Activated CD8-positive, alpha-beta T cell treated with anti-CD3 and anti-CD28 coated beads, Interleukin-2, amount 10 ng/mL, durations not matched to agents 7 days and 5 days (primary cell): ENCODE data around the gene SKAP1. TPM values are rescaled to one million over a fixed set of nuclear protein-coding genes. Genes with fewer than 3 reads are reported as not detected.
A peak's percentile ranks its signal among the peaks of the same experiment; 100 is the strongest.
"Not testable (repeated sequence)": the region's sequence is repeated elsewhere in the genome, so short reads cannot be mapped to it uniquely, and the experiment has no call there.

Experiments
- ATAC-seq: fragments of 150-1000 bp; cut with Tn5 transposase; one replicate; pipeline ENCODE4 v1.10.0; 2021; ENCODE audit warnings: moderate library complexity
- CTCF ChIA-PET: fragments of 350-600 bp; sonication (Branson Sonifier 250); formaldehyde crosslinking; loops from one replicate; lab custom pipeline; 2021; ENCODE audit warnings: antibody characterized with exemption; lab: Charles Lee
- POLR2A ChIA-PET: fragments of 350-600 bp; sonication (Branson Sonifier 250); formaldehyde crosslinking; loops from one replicate; lab custom pipeline; 2021; ENCODE audit warnings: antibody characterized with exemption; lab: Charles Lee
- DNase-seq: peaks from one replicate; pipeline ENCODE4 v3.0.0-alpha.2; 2020
- H3K27ac Mint-ChIP-seq: one replicate; pipeline ENCODE4 v1.8.0; 2021; ENCODE audit warnings: mild to moderate bottlenecking, mixed read lengths
- H3K27me3 Mint-ChIP-seq: one replicate; pipeline ENCODE4 v1.8.0; 2021; ENCODE audit warnings: low read depth, mixed read lengths
- H3K36me3 Mint-ChIP-seq: one replicate; pipeline ENCODE4 v1.8.0; 2021; ENCODE audit warnings: low read depth, mixed read lengths
- H3K4me1 Mint-ChIP-seq: one replicate; pipeline ENCODE4 v1.8.0; 2021; ENCODE audit warnings: low read depth, mixed read lengths
- H3K4me3 Mint-ChIP-seq: one replicate; pipeline ENCODE4 v1.8.0; 2021; ENCODE audit warnings: mild to moderate bottlenecking, mixed read lengths
- H3K9me3 Mint-ChIP-seq: one replicate; pipeline ENCODE4 v1.8.0; 2022; ENCODE audit warnings: mixed read lengths; ENCODE audit not compliant: insufficient read depth
- total RNA-seq, 2 experiments: library from RNA; stranded (reverse); gene quantifications; one replicate each; pipeline ENCODE4 v1.2.3, GENCODE V29; 2021

Gene SKAP1
- total RNA-seq, 2 experiments from 2014 or later, result 93.8 to 94.1 TPM

DNA sequence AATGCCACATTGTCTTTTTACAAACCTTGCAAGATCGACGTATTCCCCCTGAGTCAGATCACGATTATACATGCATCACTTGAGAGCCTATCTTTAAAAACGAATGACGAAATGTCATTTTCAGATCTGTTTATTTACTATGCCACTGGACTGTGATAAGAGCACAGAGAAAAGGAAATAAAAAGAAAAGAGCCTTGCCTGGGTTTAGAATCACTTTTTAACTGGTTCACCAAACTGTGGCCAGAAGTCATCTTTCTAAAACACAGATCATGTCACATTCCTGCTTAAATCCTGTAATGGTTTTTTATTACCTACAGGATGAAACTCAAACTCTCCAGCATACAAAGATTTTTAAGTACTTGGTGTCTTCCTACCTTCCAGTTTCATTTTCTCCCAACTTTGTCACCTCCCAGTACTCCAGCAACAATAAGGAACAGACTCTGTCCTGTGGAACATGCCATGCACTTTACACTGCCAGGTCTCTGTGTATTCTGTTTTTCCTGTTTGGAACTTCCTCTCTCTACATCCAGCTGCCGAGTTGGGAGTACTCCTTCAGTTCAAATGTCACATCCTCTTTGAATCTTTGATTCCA is 231.0 kb downstream of the SKAP1 start:
- Mint-ChIP-seq H3K4me1 (peaks cover 40% of the 10 kb centered on the region), H3K27ac (peak overlapping the region; percentile 9), H3K9me3 (no peaks in the 10 kb centered on the region), H3K27me3 (no peaks in the 10 kb centered on the region), H3K4me3 (no peak overlapping the region), H3K36me3 (peaks cover 35% of the 10 kb centered on the region)
- ATAC-seq, result no peak
- POLR2A ChIA-PET, result no interaction called here
- CTCF ChIA-PET, result no interaction called here
- no peak for DNase-seq

DNA sequence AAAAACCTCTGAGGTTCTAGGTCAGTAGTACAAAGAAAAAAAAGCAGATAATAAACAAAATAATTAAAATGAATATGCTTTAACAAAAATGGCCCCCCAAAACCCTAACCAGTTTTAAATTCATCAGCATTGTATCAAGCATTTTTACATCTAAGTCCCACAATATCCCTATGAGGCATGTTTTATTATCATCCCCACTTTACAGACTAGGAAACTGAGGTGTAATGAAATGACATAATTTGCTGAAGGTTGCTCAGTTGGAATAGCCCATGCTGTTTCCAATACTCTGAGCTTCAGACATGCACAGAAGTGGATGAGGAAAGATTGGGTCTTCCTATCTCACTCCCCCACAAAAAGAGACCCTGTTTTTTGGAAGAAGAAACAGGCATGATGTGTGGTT is 234.1 kb downstream of the SKAP1 start:
- Mint-ChIP-seq H3K4me1 (peaks cover 67% of the 10 kb centered on the region), H3K9me3 (no peaks in the 10 kb centered on the region), H3K27me3 (no peaks in the 10 kb centered on the region), H3K4me3 (no peak overlapping the region), H3K27ac (no peak overlapping the region), H3K36me3 (peaks cover 55% of the 10 kb centered on the region)
- ChIA-PET CTCF (interaction anchor here (1.7 kb wide), 1 partner anchor 32 kb away, joined by 4 read pairs; no protein-coding TSS in a partner anchor), POLR2A (no interaction called here)
- no peak for ATAC-seq
- DNase-seq, result no peak

DNA sequence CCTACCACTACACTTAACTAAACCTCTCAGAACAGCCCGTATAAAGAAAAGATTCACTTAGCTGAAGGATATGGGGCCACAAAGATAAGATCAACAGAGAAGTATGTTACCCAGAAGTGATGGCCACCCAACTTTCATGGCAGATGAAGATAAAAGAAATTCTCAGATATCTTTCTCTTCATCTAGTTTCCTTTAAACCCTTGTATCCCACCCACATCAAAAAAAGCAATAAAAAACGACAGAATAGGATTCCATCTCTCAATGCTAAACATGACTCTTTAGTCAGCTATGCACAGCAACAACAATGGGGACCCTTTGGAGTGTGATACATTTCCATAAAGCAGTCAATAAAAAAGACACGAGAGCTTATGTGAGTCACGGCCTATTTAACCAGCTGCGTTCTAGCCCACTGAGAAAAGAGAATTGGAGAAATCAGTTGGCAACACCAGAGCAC is 235.9 kb downstream of the SKAP1 start:
- peaks cover 54% of the 10 kb centered on the region for H3K36me3 Mint-ChIP-seq
- ChIA-PET POLR2A (no interaction called here), CTCF (interaction anchor here (0.6 to 2.5 kb wide), 9 partner anchors 11 to 419 kb away, joined by 3 to 8 read pairs (median 4); no protein-coding TSS in a partner anchor)
- peak overlapping the region; percentile 35 for H3K4me3 Mint-ChIP-seq
- H3K9me3 Mint-ChIP-seq, result no peaks in the 10 kb centered on the region
- H3K27me3 Mint-ChIP-seq, result no peaks in the 10 kb centered on the region
- ATAC-seq (peak; percentile 88), DNase-seq (peak; percentile 40)
- H3K27ac Mint-ChIP-seq, result peak overlapping the region; percentile 83
- H3K4me1 Mint-ChIP-seq, result peaks cover 60% of the 10 kb centered on the region

DNA sequence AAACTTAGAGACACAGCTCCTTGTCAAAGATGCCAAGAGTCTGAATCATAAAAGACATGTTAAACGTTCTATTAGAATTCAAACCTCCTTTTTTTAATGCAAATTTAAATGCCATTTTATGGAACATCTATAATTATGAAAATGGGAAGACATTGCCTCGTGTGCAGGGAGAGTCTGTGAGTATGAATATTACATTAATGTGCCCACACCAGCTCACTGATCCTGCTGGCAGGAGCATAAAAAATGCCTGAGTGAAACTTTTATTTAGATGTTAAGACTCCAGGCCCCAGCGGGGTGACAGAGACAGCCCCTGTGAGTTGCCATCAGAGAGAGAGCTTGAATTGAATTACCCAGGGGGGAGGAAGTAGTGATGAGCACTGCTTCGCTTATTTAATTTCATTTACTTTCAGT is 237.7 kb downstream of the SKAP1 start:
- H3K27ac Mint-ChIP-seq, result peak overlapping the region; percentile 21
- ChIA-PET POLR2A (interaction anchor here (0.6 to 1.0 kb wide), 2 partner anchors 25 to 180 kb away, joined by 3 to 4 read pairs; no protein-coding TSS in a partner anchor), CTCF (interaction anchor here (0.9 to 1.7 kb wide), 5 partner anchors 10 to 692 kb away, joined by 3 to 6 read pairs (median 3); no protein-coding TSS in a partner anchor)
- no peaks in the 10 kb centered on the region for H3K9me3 Mint-ChIP-seq
- no peaks in the 10 kb centered on the region for H3K27me3 Mint-ChIP-seq
- H3K36me3 Mint-ChIP-seq, result peaks cover 56% of the 10 kb centered on the region
- ATAC-seq (peak; percentile 22), DNase-seq (peak; percentile 35)
- peak overlapping the region; percentile 0 for H3K4me3 Mint-ChIP-seq
- peaks cover 50% of the 10 kb centered on the region for H3K4me1 Mint-ChIP-seq

DNA sequence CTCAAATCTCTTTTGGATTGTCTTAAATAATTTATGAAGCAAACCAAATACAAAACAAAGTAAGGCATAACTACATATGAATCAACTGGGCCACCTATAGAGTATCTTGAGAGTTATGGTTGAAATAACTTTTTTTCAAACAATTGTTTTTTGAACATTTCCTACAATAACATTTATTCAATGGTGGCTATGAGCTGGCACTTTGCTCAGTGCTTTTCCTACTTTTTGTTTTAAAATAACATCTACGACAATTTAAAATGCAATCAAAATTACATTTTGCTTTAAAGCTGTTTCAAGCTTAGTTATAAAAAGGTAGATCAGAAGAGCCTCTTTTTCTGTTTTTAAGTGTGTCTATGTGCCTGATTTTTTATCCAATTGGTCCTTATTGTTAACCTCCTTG is 238.7 kb downstream of the SKAP1 start:
- H3K27ac Mint-ChIP-seq, result no peak overlapping the region
- ChIA-PET CTCF (interaction anchor here (0.9 kb wide), 1 partner anchor 28 kb away, joined by 3 read pairs; no protein-coding TSS in a partner anchor), POLR2A (no interaction called here)
- H3K27me3 Mint-ChIP-seq, result no peaks in the 10 kb centered on the region
- ATAC-seq, result no peak
- peaks cover 47% of the 10 kb centered on the region for H3K4me1 Mint-ChIP-seq
- no peaks in the 10 kb centered on the region for H3K9me3 Mint-ChIP-seq
- no peak for DNase-seq
- peaks cover 56% of the 10 kb centered on the region for H3K36me3 Mint-ChIP-seq
- H3K4me3 Mint-ChIP-seq, result no peak overlapping the region

DNA sequence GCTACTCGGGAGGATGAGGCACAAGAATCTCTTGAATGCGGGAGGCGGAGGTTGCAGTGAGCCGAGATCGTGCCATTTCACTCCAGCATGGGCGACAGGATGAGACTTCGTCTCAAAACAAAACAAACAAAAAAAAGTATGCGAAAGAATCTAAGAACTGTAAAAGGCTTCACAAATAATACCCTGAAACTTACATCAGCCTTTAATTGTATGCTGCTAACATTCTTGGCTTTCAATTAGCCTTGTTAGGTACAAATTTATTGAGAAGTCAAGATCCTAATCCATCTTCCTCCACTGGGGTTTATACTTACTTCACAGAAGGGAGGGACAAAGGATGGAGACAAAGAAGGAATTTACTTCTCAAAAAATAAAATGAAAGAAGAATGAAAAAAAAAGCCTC is 239.1 kb downstream of the SKAP1 start:
- H3K9me3 Mint-ChIP-seq, result no peaks in the 10 kb centered on the region
- H3K4me3 Mint-ChIP-seq, result no peak overlapping the region
- H3K27ac Mint-ChIP-seq, result no peak overlapping the region
- H3K36me3 Mint-ChIP-seq, result peaks cover 58% of the 10 kb centered on the region
- peaks cover 45% of the 10 kb centered on the region for H3K4me1 Mint-ChIP-seq
- ChIA-PET POLR2A (no interaction called here), CTCF (no interaction called here)
- no peaks in the 10 kb centered on the region for H3K27me3 Mint-ChIP-seq
- no peak for DNase-seq
- ATAC-seq, result no peak

DNA sequence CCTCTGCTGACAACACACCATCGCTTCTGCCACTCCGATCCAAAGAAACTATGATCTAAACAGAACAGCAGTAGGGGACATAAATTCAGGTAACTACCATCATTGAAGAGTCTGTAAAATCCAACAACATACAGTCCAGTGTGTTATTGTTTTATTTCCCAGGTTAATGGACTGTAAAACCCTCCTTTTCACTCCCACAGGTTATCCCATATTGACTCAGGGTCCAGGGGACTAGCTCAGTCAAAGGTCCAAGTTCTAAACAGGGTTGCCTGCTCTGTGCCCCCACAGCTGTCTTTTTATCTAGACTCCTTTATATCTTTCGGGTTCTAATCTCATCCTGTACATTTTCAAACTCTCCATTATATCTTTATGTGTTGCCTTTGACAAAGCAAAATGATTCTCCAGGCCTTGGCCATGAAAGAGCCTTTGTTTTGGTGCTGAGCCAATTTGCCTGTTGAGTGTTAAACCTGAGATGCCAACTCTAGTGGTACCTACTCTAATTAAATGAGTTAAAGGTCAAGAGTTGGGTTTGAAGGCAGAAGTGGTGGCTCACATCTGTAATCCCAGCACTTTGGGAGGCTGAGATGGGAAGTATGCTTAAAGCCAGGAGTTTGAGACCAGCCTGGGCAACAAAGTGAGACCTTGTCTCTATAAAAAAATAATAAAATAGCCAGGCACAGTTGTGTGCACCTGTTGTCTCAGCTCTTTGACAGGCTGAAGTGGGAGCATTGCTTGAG is 242.0 kb downstream of the SKAP1 start:
- H3K4me1 Mint-ChIP-seq, result peaks cover 19% of the 10 kb centered on the region
- H3K27ac Mint-ChIP-seq, result no peak overlapping the region
- CTCF ChIA-PET, result interaction anchor here (1.0 to 1.4 kb wide), 2 partner anchors 9 to 23 kb away, joined by 3 read pairs; no protein-coding TSS in a partner anchor
- H3K27me3 Mint-ChIP-seq, result no peaks in the 10 kb centered on the region
- H3K36me3 Mint-ChIP-seq, result peaks cover 57% of the 10 kb centered on the region
- no peak overlapping the region for H3K4me3 Mint-ChIP-seq
- POLR2A ChIA-PET, result no interaction called here
- H3K9me3 Mint-ChIP-seq, result no peaks in the 10 kb centered on the region
- no peak for ATAC-seq
- no peak for DNase-seq

DNA sequence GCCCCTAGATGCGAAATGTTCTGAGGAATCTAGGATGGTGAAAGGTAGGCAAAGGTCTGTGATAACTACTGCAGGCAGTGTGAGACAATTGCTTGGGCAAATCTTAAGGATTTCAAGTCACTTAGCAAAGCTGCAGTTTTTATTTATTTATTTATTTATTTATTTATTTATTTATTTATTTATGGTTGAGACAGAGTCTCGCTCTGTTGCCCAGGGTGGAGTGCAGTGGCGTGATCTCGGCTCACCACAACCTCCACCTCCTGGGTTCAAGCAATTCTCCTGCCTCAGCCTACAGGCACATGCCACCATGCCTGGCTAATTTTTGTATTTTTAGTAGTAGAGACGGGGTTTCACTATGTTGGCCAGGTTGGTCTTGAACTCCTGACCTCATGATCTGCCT is 243.7 kb downstream of the SKAP1 start:
- DNase-seq, H3K27me3 Mint-ChIP-seq, H3K4me3 Mint-ChIP-seq, H3K27ac Mint-ChIP-seq, H3K9me3 Mint-ChIP-seq, POLR2A ChIA-PET, H3K4me1 Mint-ChIP-seq, ATAC-seq: not testable (repeated sequence)
- H3K36me3 Mint-ChIP-seq, result peaks cover 54% of the 10 kb centered on the region
- CTCF ChIA-PET, result interaction anchor here (1.6 kb wide), 1 partner anchor 77 kb away, joined by 4 read pairs; no protein-coding TSS in a partner anchor

DNA sequence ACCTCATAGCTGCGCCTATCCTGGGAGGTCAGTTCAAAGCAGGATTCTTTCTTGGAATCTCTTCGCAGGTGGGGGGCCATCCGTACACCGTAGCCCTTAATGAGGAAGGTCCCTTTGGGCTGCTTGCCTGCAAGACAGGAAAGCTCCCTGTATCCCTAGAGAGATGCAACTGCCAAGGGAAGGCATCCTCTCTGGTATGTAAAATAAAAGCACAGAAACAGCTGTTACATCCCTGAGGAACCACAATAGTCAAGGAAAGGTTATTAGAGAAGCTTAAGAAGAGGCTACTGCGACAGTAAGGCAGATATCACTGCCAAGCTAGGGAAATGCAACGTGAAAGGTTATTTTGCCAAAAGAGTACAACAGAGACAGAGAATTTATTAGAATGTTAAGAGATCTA is 245.3 kb downstream of the SKAP1 start:
- ChIA-PET CTCF (interaction anchor here (0.8 to 1.6 kb wide), 2 partner anchors 11 to 78 kb away, joined by 4 to 5 read pairs; no protein-coding TSS in a partner anchor), POLR2A (no interaction called here)
- ATAC-seq (no peak), DNase-seq (no peak)
- H3K4me1 Mint-ChIP-seq, result peaks cover 7% of the 10 kb centered on the region
- peaks cover 65% of the 10 kb centered on the region for H3K36me3 Mint-ChIP-seq
- no peaks in the 10 kb centered on the region for H3K9me3 Mint-ChIP-seq
- no peak overlapping the region for H3K4me3 Mint-ChIP-seq
- no peak overlapping the region for H3K27ac Mint-ChIP-seq
- H3K27me3 Mint-ChIP-seq, result no peaks in the 10 kb centered on the region

DNA sequence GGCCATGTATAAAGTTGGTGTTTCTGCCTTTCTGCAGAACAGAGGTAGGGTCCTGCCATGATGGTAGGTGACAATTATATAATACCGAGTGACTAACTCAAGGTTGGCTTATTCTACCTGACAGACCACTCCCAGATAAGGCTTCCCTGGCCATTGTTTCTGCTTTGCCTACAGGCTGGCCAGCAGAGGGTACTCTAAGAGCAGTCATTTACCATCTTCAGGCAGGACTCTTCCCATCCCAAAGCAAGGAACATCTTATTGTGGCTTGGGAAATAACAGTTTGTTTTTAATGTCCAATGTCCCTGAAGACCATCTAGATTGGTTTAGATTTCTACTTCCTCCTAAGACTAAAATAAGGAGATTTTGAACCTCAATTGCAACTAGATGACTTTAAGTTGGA is 248.4 kb downstream of the SKAP1 start:
- Mint-ChIP-seq H3K27me3 (no peaks in the 10 kb centered on the region), H3K4me3 (no peak overlapping the region), H3K36me3 (peaks cover 59% of the 10 kb centered on the region), H3K9me3 (no peaks in the 10 kb centered on the region), H3K4me1 (peaks cover 9% of the 10 kb centered on the region), H3K27ac (no peak overlapping the region)
- DNase-seq (no peak), ATAC-seq (no peak)
- ChIA-PET CTCF (interaction anchor here (1.0 to 1.7 kb wide), 4 partner anchors 11 to 412 kb away, joined by 3 to 6 read pairs (median 3); partner anchors contain the start of gene HOXB5), POLR2A (no interaction called here)

DNA sequence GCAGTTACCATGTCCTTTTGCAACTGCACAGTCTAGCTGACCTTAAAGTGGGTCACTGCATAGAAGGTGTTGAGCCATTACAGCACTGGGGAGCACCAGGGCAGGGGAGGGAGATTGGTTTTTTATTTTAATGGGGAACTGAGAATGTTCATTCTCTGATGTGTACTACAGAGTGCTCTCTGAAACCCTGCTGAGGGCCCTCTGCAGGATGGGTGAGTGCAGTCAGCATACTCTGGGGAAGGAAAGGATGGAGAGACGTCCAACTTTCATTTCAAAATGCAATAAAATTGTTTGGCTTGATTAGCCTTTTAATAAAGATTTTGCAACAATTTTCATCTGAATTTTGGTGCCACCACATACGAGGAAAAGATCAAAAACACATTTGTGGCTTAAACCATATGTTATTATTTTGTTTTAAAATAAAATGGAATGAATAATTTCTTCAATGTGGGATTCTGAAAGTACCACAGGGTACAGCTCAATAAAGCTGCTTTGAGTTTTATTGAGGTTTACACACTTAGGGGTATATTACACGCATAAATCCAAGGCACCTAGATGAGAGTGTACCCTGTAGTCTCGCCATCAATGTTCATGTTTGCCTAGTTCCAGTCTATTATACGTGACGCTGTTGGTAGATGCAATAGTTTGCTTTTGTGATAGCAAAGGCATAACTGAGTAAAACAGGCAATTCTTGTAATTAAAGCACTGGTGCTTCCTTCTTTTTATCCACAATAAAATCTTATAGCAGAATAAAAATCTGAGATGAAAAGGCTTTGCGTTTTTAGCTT is 249.0 kb downstream of the SKAP1 start:
- DNase-seq, result no peak
- Mint-ChIP-seq H3K27me3 (no peaks in the 10 kb centered on the region), H3K36me3 (peaks cover 56% of the 10 kb centered on the region), H3K9me3 (no peaks in the 10 kb centered on the region), H3K27ac (no peak overlapping the region), H3K4me3 (no peak overlapping the region), H3K4me1 (peaks cover 9% of the 10 kb centered on the region)
- CTCF ChIA-PET, result interaction anchor here (1.0 to 1.1 kb wide), 2 partner anchors 155 to 412 kb away, joined by 3 read pairs; partner anchors contain the start of gene HOXB5
- POLR2A ChIA-PET, result interaction anchor here (0.6 kb wide), 1 partner anchor 1507 kb away, joined by 4 read pairs; no protein-coding TSS in a partner anchor
- ATAC-seq, result no peak
